ENCODE data around the gene GMPPA.

DNA sequence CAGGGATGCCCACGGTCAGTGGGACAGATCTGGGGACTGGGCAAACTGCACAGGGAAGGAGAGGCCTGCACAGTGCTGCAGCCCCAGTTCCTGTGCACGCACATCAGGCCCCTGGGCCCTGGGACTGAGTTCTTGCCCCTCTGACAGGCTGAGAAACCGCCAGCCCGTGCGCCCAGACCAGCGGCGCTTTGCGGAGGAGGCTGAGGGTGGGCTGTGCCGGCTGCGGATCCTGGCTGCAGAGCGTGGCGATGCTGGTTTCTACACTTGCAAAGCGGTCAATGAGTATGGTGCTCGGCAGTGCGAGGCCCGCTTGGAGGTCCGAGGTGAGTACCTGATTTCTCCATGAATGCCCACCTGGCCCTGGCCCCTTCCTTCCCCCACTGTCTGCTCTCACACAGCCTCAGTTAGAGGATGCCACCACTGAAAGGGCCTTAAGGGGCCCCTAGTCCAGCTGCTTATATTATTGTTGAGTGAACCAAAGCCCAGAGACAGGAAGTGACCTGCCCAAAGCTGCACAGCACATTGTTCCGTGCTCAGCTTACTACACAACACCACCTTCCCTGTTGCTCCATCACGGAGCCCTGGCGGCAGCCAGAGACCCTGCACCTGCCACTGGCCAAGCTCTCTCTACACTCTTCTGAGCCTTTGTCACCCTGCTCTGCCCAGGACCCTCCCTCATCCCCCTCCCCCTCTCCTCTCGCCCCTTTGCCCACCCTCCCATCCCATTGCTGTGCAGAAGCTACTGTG, 34.2 kb upstream of the GMPPA start:
- no peak for TF ChIP-seq POLR2A (IDR thresholded peaks at IDR 0.05; ENCODE audit: low read length)
- TF ChIP-seq GATA1 (IDR thresholded peaks at IDR 0.05; ENCODE audit: low read depth, low read length), result no peak
